ENCODE data around the gene SLC66A1.

The SLC66A1 gene

GRCh38 chr1:19343617-19344350, 31.7 kb downstream of the SLC66A1 start:
- DNase-seq (ENCODE audit: low read depth) = no peak

- DNase-seq (ENCODE audit: low read depth) = no peak
These were observed 32.3 kb downstream of the SLC66A1 start for GRCh38 chr1:19344372-19344810.

GRCh38 chr1:19344831-19345230, 32.7 kb downstream of the SLC66A1 start:
- no peak for DNase-seq (ENCODE audit: low read depth)

DNA sequence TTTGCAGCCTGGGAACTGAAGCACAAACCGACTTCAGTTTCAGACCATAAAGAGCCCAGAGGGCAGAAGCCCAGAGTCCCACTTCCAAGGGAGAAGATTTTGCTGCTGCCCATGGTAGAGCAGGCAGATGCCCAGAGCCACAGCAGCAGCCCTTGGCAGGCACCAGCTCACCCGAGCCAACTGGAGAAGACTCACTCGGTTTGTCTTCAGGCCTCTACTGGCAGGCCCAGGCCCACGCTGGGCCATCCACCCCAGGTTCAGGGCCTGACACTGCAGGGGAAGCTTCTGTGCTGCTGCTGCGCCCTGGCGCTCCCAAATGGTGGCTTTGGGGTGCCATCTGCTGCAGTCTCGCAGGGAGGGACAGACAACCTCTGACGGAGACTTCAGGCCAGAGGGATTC, 33.3 kb downstream of the SLC66A1 start:
- no peak for DNase-seq (ENCODE audit: low read depth)

DNA sequence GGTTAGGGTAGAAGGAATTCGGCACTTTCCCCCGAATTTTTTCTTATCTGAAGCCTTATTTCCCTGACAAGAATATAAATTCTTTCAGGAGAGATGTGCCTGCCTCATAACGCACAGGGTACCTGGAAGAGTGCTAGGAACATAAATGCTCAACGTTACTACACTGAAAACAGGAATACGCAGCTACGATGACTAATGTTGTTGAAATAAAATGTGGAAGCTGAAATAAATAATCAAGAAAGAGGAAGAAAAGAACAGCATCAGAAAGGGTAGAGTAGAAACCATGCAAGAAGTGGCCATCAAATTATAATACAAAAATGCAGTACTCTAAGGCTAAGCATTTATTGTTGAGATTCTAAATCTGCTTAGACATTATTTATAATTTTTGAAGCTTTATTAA, 33.9 kb downstream of the SLC66A1 start:
- DNase-seq (ENCODE audit: low read depth) = no peak

- DNase-seq (ENCODE audit: low read depth) = no peak
These were observed 35.5 kb downstream of the SLC66A1 start for GRCh38 chr1:19347533-19348172.

- DNase-seq (ENCODE audit: low read depth) = no peak
These were observed 36.5 kb downstream of the SLC66A1 start for GRCh38 chr1:19348441-19349198.

DNA sequence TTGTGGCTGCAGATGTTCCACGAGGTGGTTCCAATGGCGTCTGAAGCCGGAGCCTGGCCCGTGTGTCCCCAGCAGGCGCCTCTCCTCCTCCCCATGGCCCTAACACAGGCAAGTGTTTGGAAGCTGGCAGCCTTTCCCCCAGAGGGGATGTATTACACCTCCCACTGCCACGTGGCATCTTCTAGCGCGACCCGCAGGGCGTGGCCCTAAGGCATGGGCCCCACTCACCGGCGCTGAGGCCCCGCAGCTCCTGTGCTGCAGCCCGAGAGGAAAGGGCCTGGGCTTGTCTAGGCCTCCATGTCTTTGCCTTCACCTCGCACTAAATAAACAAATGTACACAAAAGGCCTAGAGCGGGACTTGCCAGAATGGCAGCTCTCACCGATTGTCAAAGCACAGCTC, 37.9 kb downstream of the SLC66A1 start:
- DNase-seq (ENCODE audit: low read depth) = no peak

DNA sequence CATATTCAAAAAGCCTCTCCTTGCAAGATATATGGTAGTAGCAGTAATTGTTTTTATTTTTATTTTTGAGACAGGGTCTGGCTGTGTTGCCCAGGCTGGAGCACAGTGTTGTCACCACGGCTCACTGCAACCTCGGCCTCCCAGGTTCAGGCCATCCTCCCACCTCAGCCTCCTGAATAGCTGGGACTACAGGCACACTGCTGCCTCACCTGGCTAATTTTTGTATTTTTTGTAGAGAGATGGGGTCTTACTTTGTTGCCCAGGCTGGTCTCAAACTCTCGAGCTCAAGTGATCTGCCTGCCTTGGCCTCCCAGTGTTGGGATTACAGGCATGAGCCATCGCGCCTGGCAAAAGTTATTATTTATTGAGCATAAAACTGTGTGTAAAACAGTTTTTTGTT, 38.4 kb downstream of the SLC66A1 start:
- no peak for DNase-seq (ENCODE audit: low read depth)

- no peak for DNase-seq (ENCODE audit: low read depth)
These were observed 39.7 kb downstream of the SLC66A1 start for GRCh38 chr1:19351873-19352272.

DNA sequence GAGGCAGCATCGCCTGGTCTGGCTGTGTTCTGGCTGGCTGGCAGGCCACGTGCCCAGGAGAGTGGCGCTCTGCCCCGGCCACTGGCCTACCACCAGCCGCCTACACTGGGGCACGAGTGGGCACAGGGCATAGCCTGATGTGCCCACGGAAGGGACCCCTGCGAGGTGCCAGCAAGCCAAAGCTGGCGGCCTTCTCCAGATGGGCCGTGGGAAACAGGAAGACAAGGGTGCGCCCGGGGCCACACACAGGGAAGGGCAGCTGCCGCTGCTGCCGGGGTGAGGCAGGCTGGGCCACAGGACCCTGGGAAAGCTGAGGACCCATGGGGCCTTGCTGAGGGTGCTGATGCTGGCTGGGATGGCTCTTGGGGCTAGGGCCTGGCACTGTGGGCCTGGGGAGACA, 40.7 kb downstream of the SLC66A1 start:
- DNase-seq (ENCODE audit: low read depth) = no peak

GRCh38 chr1:19353596-19353995, 41.5 kb downstream of the SLC66A1 start:
- DNase-seq (ENCODE audit: low read depth) = no peak

GRCh38 chr1:19354531-19354981, 42.4 kb downstream of the SLC66A1 start:
- DNase-seq (ENCODE audit: low read depth) = no peak

DNA sequence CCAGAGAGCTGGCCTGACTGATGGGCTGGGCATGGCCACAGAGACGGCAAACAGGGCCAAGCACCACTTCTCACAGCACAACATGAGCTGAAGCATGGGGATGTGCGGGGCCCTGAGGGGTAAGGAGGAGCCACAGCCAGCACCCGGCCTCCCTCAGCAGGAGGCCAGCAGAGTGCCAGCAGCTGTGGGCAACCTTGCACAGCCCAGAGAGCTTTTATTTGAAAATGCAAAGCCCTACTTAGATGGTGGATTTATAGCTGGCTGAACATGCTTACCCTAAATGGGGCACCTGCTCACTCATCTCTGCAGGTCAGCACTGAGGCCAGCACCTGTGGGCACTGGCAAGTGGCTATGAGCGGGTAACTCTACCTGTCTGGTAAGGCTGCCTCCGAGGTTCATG, 44.1 kb downstream of the SLC66A1 start:
- no peak for DNase-seq (ENCODE audit: low read depth)

DNA sequence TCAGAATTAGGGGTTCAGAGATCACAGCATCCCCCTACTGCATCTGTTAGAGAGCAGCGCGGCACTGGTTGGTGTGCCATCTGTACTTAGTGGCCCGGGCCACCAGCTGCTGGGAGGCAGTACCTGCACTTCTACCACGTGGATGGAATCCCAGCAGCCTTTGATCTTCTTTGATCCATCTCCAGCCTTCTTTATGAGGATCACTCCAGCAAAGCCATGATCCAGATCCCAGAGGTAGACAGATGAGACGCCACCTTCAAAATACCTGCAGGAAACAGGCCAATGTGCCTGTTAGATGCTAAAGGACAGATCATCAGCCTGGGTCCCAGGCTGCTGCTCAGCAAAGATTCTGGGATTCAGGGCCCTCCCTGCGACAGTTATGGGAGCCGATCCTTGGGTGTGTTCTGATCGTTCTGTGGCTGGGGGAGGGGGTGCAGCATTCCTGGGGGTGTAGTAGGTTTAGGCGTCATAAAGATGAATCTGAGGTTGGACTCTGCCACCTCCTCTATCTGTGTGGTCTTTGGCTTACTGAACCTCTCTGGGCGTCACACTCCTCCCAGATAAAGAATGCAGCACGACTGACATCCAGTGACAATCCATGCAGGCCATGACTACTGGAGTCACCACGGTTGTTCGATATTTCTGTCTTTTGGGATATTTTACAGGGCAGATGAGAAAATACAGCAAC, 45.3 kb downstream of the SLC66A1 start:
- no peak for DNase-seq (ENCODE audit: low read depth)

DNA sequence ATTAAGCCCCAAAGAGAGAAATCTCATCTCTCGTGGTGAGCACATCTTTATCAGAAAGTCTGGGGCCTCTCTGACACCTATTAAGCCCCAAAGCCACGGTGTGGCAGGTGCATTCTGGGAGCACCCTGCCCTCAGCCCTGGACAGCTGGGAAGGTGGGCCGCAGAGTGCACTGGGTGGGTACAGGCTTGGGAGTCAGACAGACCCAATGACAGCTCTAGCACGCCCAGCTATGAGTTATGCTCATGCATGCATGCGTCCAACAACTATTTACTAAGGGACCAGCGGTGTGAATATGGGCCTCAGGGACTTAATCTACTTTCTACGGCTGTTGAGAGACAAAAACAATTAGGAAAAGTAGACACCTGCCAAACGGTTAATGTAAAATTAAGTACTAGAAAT, 46.6 kb downstream of the SLC66A1 start:
- no peak for DNase-seq (ENCODE audit: low read depth)

DNA sequence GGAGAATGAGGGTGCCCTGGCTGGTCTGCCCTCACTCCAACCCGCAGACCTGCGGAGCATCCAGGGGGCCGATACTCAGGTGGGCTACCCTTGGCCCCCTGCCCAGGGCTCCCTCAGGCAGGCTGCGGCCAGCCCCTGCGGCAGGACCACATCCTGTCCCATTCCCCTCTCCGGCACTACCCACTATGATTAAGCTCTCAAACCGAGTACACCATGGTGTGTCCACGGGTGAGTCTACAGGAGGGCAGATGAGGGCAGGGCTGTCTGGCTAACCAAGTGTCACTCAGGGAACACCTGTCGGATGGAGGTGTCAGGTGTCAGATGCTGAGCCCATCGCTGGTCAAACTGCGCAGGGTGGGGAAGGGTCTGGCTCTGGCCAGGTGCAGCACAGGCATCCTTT, 47.2 kb downstream of the SLC66A1 start:
- no peak for DNase-seq (ENCODE audit: low read depth)

DNA sequence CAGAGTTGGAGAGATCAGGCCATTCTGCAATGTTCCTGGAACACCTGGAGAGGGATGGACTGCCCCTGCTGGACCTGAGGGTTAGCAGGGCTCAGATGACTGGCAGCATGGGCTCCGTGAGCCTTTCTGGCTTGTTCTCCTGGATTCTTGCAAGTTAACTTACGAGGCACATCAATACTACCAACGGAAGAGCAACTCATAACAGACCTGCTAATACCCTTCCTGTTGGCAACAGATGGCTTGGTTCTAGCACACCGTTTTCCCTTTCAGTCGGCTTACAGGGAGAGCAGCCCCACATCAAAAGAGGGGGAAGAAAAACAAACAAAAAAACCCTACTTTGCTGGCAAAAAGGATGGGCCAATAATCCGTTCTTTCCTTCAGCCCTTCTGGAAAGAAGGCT, 47.9 kb downstream of the SLC66A1 start:
- DNase-seq (ENCODE audit: low read depth) = no peak

GRCh38 chr1:19360432-19360831, 48.3 kb downstream of the SLC66A1 start:
- no peak for DNase-seq (ENCODE audit: low read depth)

- no peak for DNase-seq (ENCODE audit: low read depth)
These were observed 48.9 kb downstream of the SLC66A1 start for GRCh38 chr1:19360843-19361610.

DNA sequence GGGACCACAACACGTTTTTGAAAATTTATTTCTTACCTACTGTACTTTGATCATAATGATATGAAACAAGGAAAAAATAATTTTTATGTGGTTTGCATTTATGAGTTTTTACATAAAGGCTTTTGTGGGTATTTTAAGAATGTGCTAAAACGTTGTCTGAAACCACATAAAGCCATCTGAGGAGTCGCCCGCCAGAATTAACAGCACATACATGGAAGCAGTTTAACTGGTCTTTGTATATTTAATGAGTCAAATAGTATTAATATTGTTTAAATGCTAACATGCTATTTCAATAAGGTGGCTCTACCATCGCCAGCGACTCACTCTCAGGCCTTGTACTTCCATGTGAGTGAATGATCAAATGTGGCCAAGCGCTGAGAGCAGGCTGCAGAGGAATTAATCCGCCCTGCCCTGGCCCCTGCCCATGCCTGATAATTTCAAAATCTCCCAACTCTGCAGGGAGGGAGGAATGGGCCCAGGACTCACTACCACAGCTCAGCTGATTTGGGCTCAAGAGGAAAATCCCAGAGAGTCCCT, 49.6 kb downstream of the SLC66A1 start:
- DNase-seq (ENCODE audit: low read depth) = no peak

Data from stimulated activated CD8-positive, alpha-beta memory T cell treated with anti-CD3 and anti-CD28 coated beads, Interleukin-15, amount 100 ng/mL, for 24 hours (primary cell).